Naive thymus-derived CD4-positive, alpha-beta T cell (primary cell): ENCODE data around the gene FNDC3B. TPM values are rescaled to one million over a fixed set of nuclear protein-coding genes. Genes with fewer than 3 reads are reported as not detected.

Experiments used
- ATAC-seq: fragments of 150-1000 bp; cut with Tn5 transposase; 2 replicates; pipeline ENCODE4 v1.10.0; 2021; ENCODE audit warnings: mild to moderate bottlenecking, moderate library complexity
- CTCF ChIA-PET: fragments of 350-600 bp; sonication (Branson Sonifier 250); formaldehyde crosslinking; loops from one replicate; lab custom pipeline; 2021; ENCODE audit warnings: antibody characterized with exemption; lab: Charles Lee
- POLR2A ChIA-PET: fragments of 350-600 bp; sonication (Branson Sonifier 250); formaldehyde crosslinking; loops from one replicate; lab custom pipeline; 2021; ENCODE audit warnings: antibody characterized with exemption, inconsistent platforms; lab: Charles Lee
- DNase-seq, 9 donors: peaks; one replicate each; pipeline versions ENCODE4 v3.0.0 to v3.0.0-alpha.2; 2020 to 2022; ENCODE audit warnings: mixed read lengths in 1 of 9
- H3K27ac ChIP-seq: one replicate; pipeline ENCODE4 v1.7.0; 2013; ENCODE audit warnings: mild to moderate bottlenecking, low read depth, low read length, moderate library complexity
- H3K27me3 ChIP-seq, 2 donors: one replicate each; pipeline ENCODE4 v1.7.0; 2013; ENCODE audit warnings: low read length in 2 of 2, mild to moderate bottlenecking in 2 of 2, moderate library complexity in 2 of 2; ENCODE audit not compliant: control insufficient read depth in 2 of 2, insufficient read depth in 2 of 2
- H3K36me3 ChIP-seq, 3 experiments: 1 replicate in 2 of 3; 2 replicates in 1 of 3; pipeline ENCODE4 v1.7.0; 2013; ENCODE audit warnings: low read length in 3 of 3, mild to moderate bottlenecking in 3 of 3, moderate library complexity in 1 of 3; ENCODE audit not compliant: insufficient read depth in 3 of 3, control insufficient read depth in 2 of 3
- H3K4me1 ChIP-seq, 2 donors: one replicate each; pipeline ENCODE4 v1.7.0; 2013; ENCODE audit warnings: low read length in 2 of 2, mild to moderate bottlenecking in 2 of 2, moderate library complexity in 1 of 2; ENCODE audit not compliant: control insufficient read depth in 2 of 2, insufficient read depth in 2 of 2
- H3K4me3 ChIP-seq: 2 replicates; pipeline ENCODE4 v1.7.0; 2013; ENCODE audit warnings: mild to moderate bottlenecking, low read length
- H3K9me3 ChIP-seq, 3 experiments: 1 replicate in 2 of 3; 2 replicates in 1 of 3; pipeline ENCODE4 v1.7.0; 2013; ENCODE audit warnings: low read length in 3 of 3; ENCODE audit not compliant: control insufficient read depth in 2 of 3
- H3K27ac Mint-ChIP-seq, 9 donors: one replicate each; pipeline ENCODE4 v1.8.0; 2020 to 2022; ENCODE audit warnings: mixed read lengths in 9 of 9, mild to moderate bottlenecking in 8 of 9, moderate library complexity in 5 of 9, inconsistent platforms in 2 of 9
- H3K27me3 Mint-ChIP-seq, 5 donors: one replicate each; pipeline ENCODE4 v1.8.0; 2021 to 2022; ENCODE audit warnings: mixed read lengths in 5 of 5, mild to moderate bottlenecking in 1 of 5
- H3K36me3 Mint-ChIP-seq, 5 donors: one replicate each; pipeline ENCODE4 v1.8.0; 2020 to 2022; ENCODE audit warnings: mixed read lengths in 5 of 5, mild to moderate bottlenecking in 3 of 5, inconsistent platforms in 1 of 5
- H3K4me1 Mint-ChIP-seq, 7 donors: one replicate each; pipeline ENCODE4 v1.8.0; 2020 to 2022; ENCODE audit warnings: mixed read lengths in 7 of 7, mild to moderate bottlenecking in 3 of 7, inconsistent platforms in 1 of 7
- H3K4me3 Mint-ChIP-seq, 10 donors: one replicate each; pipeline ENCODE4 v1.8.0; 2020 to 2022; ENCODE audit warnings: mild to moderate bottlenecking in 10 of 10, mixed read lengths in 10 of 10, moderate library complexity in 6 of 10, inconsistent platforms in 2 of 10
- H3K9me3 Mint-ChIP-seq, 11 donors: one replicate each; pipeline ENCODE4 v1.8.0; 2020 to 2022; ENCODE audit warnings: mixed read lengths in 11 of 11, mild to moderate bottlenecking in 4 of 11, inconsistent platforms in 1 of 11, moderate library complexity in 1 of 11
- intact Hi-C, 2 donors: fragments of 100-400 bp; cut with micrococcal nuclease; formaldehyde crosslinking; loops; one replicate each; pipeline ENCODE4 v1.15.1; 2023
- polyA plus RNA-seq, 2 donors: library from polyadenylated mRNA; unstranded; fragments of 300-500 nt; fragmentation: Illumina TruSeq; gene quantifications; one replicate each; pipeline ENCODE4 v1.2.3, GENCODE V29; 2021
- total RNA-seq, 6 experiments: library from RNA in 5 of 6; stranded (reverse) in 5 of 6; gene quantifications; 1 replicate in 5 of 6; 2 replicates in 1 of 6; pipeline ENCODE4 v1.2.3 and lab custom pipeline; 2021 to 2026

The FNDC3B gene
- total and polyA plus RNA-seq, 7 experiments from 2014 or later: 8.6 to 78.6 (median 25.6) TPM

- no peak for ATAC-seq
- intact Hi-C loops: no loop called here
- Mint-ChIP-seq H3K4me1 (peaks cover 5 to 25% (median 18%) of the 10 kb centered on the region in 7 donors), H3K9me3 (no peaks in the 10 kb centered on the region), H3K27ac (peak overlapping the region in 1 of 9 donors; percentile 9), H3K4me3 (no peak overlapping the region), H3K27me3 (no peaks in the 10 kb centered on the region), H3K36me3 (peaks cover 0 to 11% (median 0%) of the 10 kb centered on the region in 5 donors)
- POLR2A ChIA-PET: no interaction called here
- no peak overlapping the region for H3K27ac ChIP-seq
- no peaks in the 10 kb centered on the region for H3K4me1 ChIP-seq
- CTCF ChIA-PET: interaction anchor here (0.6 kb wide), 1 partner anchor 50 kb away, joined by 8 read pairs; no protein-coding TSS in a partner anchor
- no peaks in the 10 kb centered on the region for H3K9me3 ChIP-seq
- H3K36me3 ChIP-seq: no peaks in the 10 kb centered on the region
- no peak for DNase-seq
- no peak overlapping the region for H3K4me3 ChIP-seq
- H3K27me3 ChIP-seq: no peaks in the 10 kb centered on the region
These were observed 127.5 kb downstream of the FNDC3B start for GRCh38 chr3:172166890-172167289.

DNA sequence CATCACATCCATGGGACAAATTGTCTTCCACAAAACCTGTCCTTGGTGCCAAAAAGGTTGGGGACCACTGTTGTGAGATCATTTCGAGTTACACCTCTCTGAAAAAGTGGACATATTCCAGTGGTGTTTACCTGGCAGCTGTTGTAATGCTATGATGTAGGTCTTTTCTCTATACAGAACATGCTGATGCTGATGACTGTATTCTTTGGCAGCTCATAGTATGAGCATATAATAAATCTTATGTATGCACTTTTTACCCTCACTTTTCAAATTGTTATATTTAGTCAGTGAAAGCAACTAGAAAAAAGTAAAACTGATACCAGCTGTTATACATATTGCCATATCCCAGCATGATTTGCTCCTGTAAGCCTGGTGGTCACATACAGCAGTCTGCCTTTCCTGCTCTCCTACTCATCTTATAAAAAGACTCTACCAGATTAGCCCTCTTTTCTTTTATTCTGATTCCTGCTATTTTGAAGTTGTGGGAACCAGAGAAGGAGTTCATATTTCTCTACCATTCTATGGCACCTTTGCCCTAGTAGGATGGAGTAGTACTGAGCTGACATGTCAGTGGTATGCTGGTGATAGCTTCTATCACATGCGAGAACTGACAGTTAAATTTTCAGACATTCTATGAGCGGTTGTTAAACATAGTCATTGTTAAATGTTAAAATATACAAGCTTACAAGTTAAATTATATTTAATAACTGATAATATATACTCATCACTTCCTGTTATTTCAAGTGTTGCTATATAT is 128.7 kb downstream of the FNDC3B start:
- peaks cover 5 to 25% (median 17%) of the 10 kb centered on the region in 7 donors for H3K4me1 Mint-ChIP-seq
- H3K4me3 Mint-ChIP-seq: peak overlapping the region in 1 of 10 donors; percentile 7
- no peaks in the 10 kb centered on the region for H3K9me3 Mint-ChIP-seq
- intact Hi-C loops: no loop called here
- no peak for DNase-seq
- Histone ChIP-seq H3K36me3 (no peaks in the 10 kb centered on the region), H3K4me1 (no peaks in the 10 kb centered on the region), H3K27me3 (no peaks in the 10 kb centered on the region), H3K9me3 (no peaks in the 10 kb centered on the region), H3K4me3 (no peak overlapping the region), H3K27ac (no peak overlapping the region)
- H3K36me3 Mint-ChIP-seq: peaks cover 0 to 11% (median 0%) of the 10 kb centered on the region in 5 donors
- CTCF ChIA-PET: no interaction called here
- no peak for ATAC-seq
- no peak overlapping the region for H3K27ac Mint-ChIP-seq
- POLR2A ChIA-PET: no interaction called here
- no peaks in the 10 kb centered on the region for H3K27me3 Mint-ChIP-seq

GRCh38 chr3:172170073-172170709 is 130.8 kb downstream of the FNDC3B start:
- Histone ChIP-seq H3K27me3 (no peaks in the 10 kb centered on the region), H3K9me3 (no peaks in the 10 kb centered on the region), H3K4me1 (no peaks in the 10 kb centered on the region), H3K36me3 (no peaks in the 10 kb centered on the region), H3K4me3 (no peak overlapping the region), H3K27ac (no peak overlapping the region)
- Mint-ChIP-seq H3K4me1 (peaks cover 9 to 32% (median 21%) of the 10 kb centered on the region in 7 donors), H3K9me3 (no peaks in the 10 kb centered on the region), H3K36me3 (peaks cover 0 to 11% (median 2%) of the 10 kb centered on the region in 5 donors), H3K27me3 (no peaks in the 10 kb centered on the region), H3K27ac (no peak overlapping the region), H3K4me3 (no peak overlapping the region)
- CTCF ChIA-PET: no interaction called here
- POLR2A ChIA-PET: no interaction called here
- DNase-seq (no peak), ATAC-seq (no peak)
- intact Hi-C loops: no loop called here

DNA sequence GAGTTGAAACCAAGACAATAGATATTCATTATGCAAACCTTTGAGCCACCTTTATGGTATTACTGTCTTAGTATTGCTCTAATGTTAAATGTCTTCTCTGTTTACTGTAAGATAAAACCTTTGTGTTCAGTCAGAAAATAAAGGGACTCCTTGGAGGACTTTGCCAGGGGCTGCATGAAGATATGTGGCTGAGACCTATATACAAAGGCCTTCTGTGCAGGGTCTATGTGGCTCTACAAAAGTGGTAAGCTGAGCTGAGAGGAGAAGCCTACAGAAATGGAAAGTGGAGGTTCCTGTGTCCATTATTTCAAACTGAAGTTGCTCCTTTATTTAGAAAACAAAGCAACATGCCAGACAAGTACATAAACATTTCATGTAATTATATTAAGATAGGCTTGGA is 131.5 kb downstream of the FNDC3B start:
- no peak for DNase-seq
- H3K27ac Mint-ChIP-seq: no peak overlapping the region
- H3K27ac ChIP-seq: no peak overlapping the region
- H3K36me3 ChIP-seq: no peaks in the 10 kb centered on the region
- no peaks in the 10 kb centered on the region for H3K9me3 Mint-ChIP-seq
- ATAC-seq: no peak
- H3K4me1 ChIP-seq: no peaks in the 10 kb centered on the region
- H3K9me3 ChIP-seq: no peaks in the 10 kb centered on the region
- peaks cover 9 to 36% (median 21%) of the 10 kb centered on the region in 7 donors for H3K4me1 Mint-ChIP-seq
- H3K27me3 ChIP-seq: no peaks in the 10 kb centered on the region
- no peaks in the 10 kb centered on the region for H3K27me3 Mint-ChIP-seq
- no peak overlapping the region for H3K4me3 Mint-ChIP-seq
- peaks cover 0 to 11% (median 2%) of the 10 kb centered on the region in 5 donors for H3K36me3 Mint-ChIP-seq
- intact Hi-C loops: no loop called here
- CTCF ChIA-PET: interaction anchor here (0.6 kb wide), 1 partner anchor 161 kb away, joined by 3 read pairs; no protein-coding TSS in a partner anchor
- POLR2A ChIA-PET: no interaction called here
- H3K4me3 ChIP-seq: no peak overlapping the region

DNA sequence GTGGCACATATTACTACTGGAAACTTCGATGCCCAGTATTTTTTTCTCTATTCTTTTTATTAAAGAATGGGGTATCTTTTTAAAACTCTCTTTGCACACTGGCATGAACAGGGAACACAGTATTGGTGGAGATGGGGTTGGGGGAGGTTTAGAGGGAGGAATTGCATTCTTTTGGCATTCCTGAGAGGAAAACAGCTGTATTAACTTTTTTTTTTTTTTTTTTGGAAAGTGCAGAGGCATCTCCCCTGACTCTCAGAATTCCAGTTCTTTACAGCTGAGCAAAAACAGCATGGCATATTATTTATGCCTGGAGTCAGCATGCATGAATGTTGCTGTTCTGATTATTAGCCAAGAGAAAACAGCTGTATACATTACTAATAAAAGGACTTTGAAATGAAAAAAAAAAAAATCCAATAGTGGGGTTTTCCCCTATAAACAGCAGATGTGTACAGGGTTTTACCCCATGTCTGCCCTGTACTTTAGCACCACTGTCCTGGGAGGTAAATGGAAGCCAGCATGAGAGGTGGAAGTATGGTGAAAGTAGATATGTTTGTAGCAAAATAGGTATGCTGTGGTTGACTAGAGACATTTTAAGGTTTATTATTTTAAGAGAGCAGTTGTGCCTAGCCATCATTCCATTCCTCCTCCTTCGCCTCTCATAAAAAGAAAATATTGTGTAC is 132.2 kb downstream of the FNDC3B start:
- Mint-ChIP-seq H3K27ac (no peak overlapping the region), H3K36me3 (peaks cover 0 to 12% (median 2%) of the 10 kb centered on the region in 5 donors), H3K4me1 (peaks cover 10 to 40% (median 23%) of the 10 kb centered on the region in 7 donors), H3K27me3 (no peaks in the 10 kb centered on the region), H3K9me3 (peaks cover 0 to 2% (median 0%) of the 10 kb centered on the region in 11 donors), H3K4me3 (no peak overlapping the region)
- CTCF ChIA-PET: interaction anchor here (0.6 kb wide), 1 partner anchor 161 kb away, joined by 3 read pairs; no protein-coding TSS in a partner anchor
- H3K4me1 ChIP-seq: no peaks in the 10 kb centered on the region
- DNase-seq (no peak), ATAC-seq (no peak)
- no peaks in the 10 kb centered on the region for H3K27me3 ChIP-seq
- no peak overlapping the region for H3K4me3 ChIP-seq
- no peak overlapping the region for H3K27ac ChIP-seq
- no peaks in the 10 kb centered on the region for H3K36me3 ChIP-seq
- no peaks in the 10 kb centered on the region for H3K9me3 ChIP-seq
- intact Hi-C loops: no loop called here
- POLR2A ChIA-PET: no interaction called here

DNA sequence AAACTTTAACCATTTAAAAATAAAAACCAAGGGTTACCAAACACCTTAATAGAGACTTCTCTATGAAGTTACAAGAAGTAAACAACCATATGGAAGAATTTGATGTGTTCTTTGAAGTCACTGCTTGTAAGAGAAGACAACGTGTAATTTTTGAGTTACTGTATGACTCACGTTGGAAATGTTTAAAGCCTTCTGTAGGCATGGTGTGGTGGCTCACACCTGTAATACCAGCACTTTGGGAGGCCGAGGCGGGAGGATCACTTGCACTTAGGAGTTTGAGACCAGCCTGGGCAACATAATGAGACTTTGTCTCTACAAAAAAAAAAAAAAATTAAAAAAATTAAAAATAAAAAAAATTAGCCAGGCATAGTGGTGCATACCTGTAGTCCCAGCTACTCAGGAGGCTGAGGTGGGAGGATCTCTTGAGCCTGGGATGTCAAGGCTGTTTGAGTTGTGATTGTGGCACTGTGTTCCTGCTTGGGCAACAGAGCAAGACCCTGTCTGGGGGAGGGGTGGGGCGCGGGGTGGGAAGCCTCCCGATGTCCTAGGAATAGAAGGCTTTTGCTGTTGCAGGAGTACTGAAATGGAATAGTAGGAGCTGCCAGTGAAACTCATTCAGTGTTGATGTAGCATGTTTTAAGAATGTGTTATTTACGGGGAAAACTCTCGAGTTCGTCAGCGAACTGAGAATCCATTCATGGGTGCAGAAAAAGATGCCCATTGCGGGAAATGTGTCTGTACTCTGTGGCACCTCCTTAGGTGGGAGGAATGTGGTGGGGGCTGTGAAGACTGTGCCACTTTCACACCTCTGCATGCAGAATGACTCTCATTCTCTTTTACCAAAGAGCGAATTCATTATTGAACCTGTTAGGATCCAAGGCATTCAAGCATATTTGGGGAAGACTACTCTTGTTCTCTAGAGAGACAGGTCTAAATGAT is 134.2 kb downstream of the FNDC3B start:
- Mint-ChIP-seq H3K36me3 (peaks cover 0 to 23% (median 11%) of the 10 kb centered on the region in 5 donors), H3K27me3 (no peaks in the 10 kb centered on the region), H3K4me1 (peaks cover 12 to 31% (median 21%) of the 10 kb centered on the region in 7 donors), H3K27ac (no peak overlapping the region), H3K9me3 (peaks cover 0 to 2% (median 0%) of the 10 kb centered on the region in 11 donors), H3K4me3 (no peak overlapping the region)
- peak; percentile 48 for ATAC-seq
- intact Hi-C loops: no loop called here
- POLR2A ChIA-PET: no interaction called here
- no peak for DNase-seq
- H3K27me3 ChIP-seq: no peaks in the 10 kb centered on the region
- no peaks in the 10 kb centered on the region for H3K4me1 ChIP-seq
- CTCF ChIA-PET: interaction anchor here (0.8 kb wide), 1 partner anchor 111 kb away, joined by 3 read pairs; no protein-coding TSS in a partner anchor
- no peaks in the 10 kb centered on the region for H3K9me3 ChIP-seq
- H3K36me3 ChIP-seq: no peaks in the 10 kb centered on the region
- no peak overlapping the region for H3K27ac ChIP-seq
- no peak overlapping the region for H3K4me3 ChIP-seq
